ENCODE measurements around the gene LRRC4. TPM values are rescaled to one million over a fixed set of nuclear protein-coding genes. Genes with fewer than 3 reads are reported as not detected.
A peak's percentile ranks its signal among the peaks of the same experiment; 100 is the strongest.

The LRRC4 gene
- total and polyA plus RNA-seq, 2 donors (not counting 3 experiments of a cell fraction or from before 2014, with no cell fraction given), result 3.8 to 4.2 TPM

GRCh38 chr7:128045766-128046165 is 14.5 kb upstream of the LRRC4 start:
- FAIRE-seq, result no peak
- Histone ChIP-seq H3K79me2 (ENCODE audit: control insufficient read depth, insufficient read depth, low read length) (peaks cover 4% of the 10 kb centered on the region), H3K9me1 (replicated peaks; ENCODE audit: control insufficient read depth, extremely low read depth, insufficient read depth, low read length) (no peaks in the 10 kb centered on the region), H3K4me1 (ENCODE audit: control insufficient read depth, extremely low read depth, insufficient read depth, low read length) (peaks cover 23% of the 10 kb centered on the region), H3K9ac (replicated peaks; ENCODE audit: extremely low read depth, insufficient read depth, low read length) (no peak overlapping the region), H3K4me2 (ENCODE audit: insufficient read depth, low read length) (no peak overlapping the region), H3K27me3 (ENCODE audit: control insufficient read depth in 2 of 2, insufficient read depth in 2 of 2, low read length in 2 of 2) (no peaks in the 10 kb centered on the region), H4K20me1 (replicated peaks; ENCODE audit: control insufficient read depth, extremely low read depth, insufficient read depth, low read length) (peaks cover 4% of the 10 kb centered on the region), H3K4me3 (replicated peaks in 1 of 3; ENCODE audit: insufficient read depth in 1 of 3, low read depth in 1 of 3, low read length in 3 of 3) (no peak overlapping the region), H3K9me3 (replicated peaks; ENCODE audit: control insufficient read depth, insufficient read depth, low read length) (no peaks in the 10 kb centered on the region), H2AFZ (ENCODE audit: low read depth, low read length) (no peak overlapping the region), H3K36me3 (ENCODE audit: control insufficient read depth in 2 of 2, extremely low read depth in 1 of 2, insufficient read depth in 2 of 2, low read length in 2 of 2) (peaks cover 0 to 3% of the 10 kb centered on the region in 2 experiments), H3K27ac (ENCODE audit: insufficient read depth, low read depth, low read length) (no peak overlapping the region)
- no TSS peak for BruUV-seq (replicated peaks)
- ChIA-PET POLR2A (no interaction called here), CTCF (interaction anchor here (1.4 to 2.1 kb wide), 2 partner anchors 9 to 10 kb away, joined by 3 to 8 read pairs; no protein-coding TSS in a partner anchor)
- TF ChIP-seq, protein P1, sequence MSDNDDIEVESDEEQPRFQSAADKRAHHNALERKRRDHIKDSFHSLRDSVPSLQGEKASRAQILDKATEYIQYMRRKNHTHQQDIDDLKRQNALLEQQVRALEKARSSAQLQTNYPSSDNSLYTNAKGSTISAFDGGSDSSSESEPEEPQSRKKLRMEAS (IDR thresholded peaks at IDR 0.05; ENCODE audit: insufficient read depth, insufficient read length), result no peak
- no peak for TF ChIP-seq POLR2AphosphoS5 (IDR thresholded peaks at IDR 0.05; ENCODE audit: insufficient read depth, low read depth, low read length)
- peak; percentile 33 for TF ChIP-seq FOS (IDR thresholded peaks at IDR 0.05; ENCODE audit: borderline replicate concordance, insufficient read depth, low read length)
- no peak for TF ChIP-seq POLR2A (IDR thresholded peaks at IDR 0.05; ENCODE audit: low read depth, low read length)
- intact Hi-C loops (cut with micrococcal nuclease), result no loop called here
- dilution Hi-C loops (cut with MboI; ENCODE audit: extremely low pct_ligation_motif_present, low sequenced_read_pairs), result no loop called here
- DNase-seq (ENCODE audit: low read depth, low spot score), result no peak

- H3K4me2 ChIP-seq (ENCODE audit: insufficient read depth, low read length), result no peak overlapping the region
- H4K20me1 ChIP-seq (replicated peaks; ENCODE audit: control insufficient read depth, extremely low read depth, insufficient read depth, low read length), result peaks cover 7% of the 10 kb centered on the region
- no peak for DNase-seq (ENCODE audit: low read depth, low spot score)
- H3K9ac ChIP-seq (replicated peaks; ENCODE audit: extremely low read depth, insufficient read depth, low read length), result no peak overlapping the region
- peaks cover 25% of the 10 kb centered on the region for H3K4me1 ChIP-seq (ENCODE audit: control insufficient read depth, extremely low read depth, insufficient read depth, low read length)
- intact Hi-C loops (cut with micrococcal nuclease), result no loop called here
- peaks cover 0 to 3% of the 10 kb centered on the region in 2 experiments for H3K36me3 ChIP-seq (ENCODE audit: control insufficient read depth in 2 of 2, extremely low read depth in 1 of 2, insufficient read depth in 2 of 2, low read length in 2 of 2)
- no peaks in the 10 kb centered on the region for H3K9me1 ChIP-seq (replicated peaks; ENCODE audit: control insufficient read depth, extremely low read depth, insufficient read depth, low read length)
- no peak for TF ChIP-seq POLR2A (IDR thresholded peaks at IDR 0.05; ENCODE audit: low read depth, low read length)
- TF ChIP-seq FOS (IDR thresholded peaks at IDR 0.05; ENCODE audit: borderline replicate concordance, insufficient read depth, low read length), result no peak
- TF ChIP-seq EZH2 (IDR thresholded peaks at IDR 0.05; ENCODE audit: borderline replicate concordance, low read depth, low read length, severe bottlenecking), result no peak
- no peak for TF ChIP-seq MYC (IDR thresholded peaks at IDR 0.05; ENCODE audit: low read depth, low read length)
- no peak for TF ChIP-seq POLR2AphosphoS5 (IDR thresholded peaks at IDR 0.05; ENCODE audit: insufficient read depth, low read depth, low read length)
- TF ChIP-seq, protein P1 (IDR thresholded peaks at IDR 0.05; ENCODE audit: insufficient read depth, insufficient read length), result no peak
- no peak for TF ChIP-seq GATA2 (IDR thresholded peaks at IDR 0.05; ENCODE audit: insufficient read depth, insufficient read length, low read depth, low read length)
- no peak overlapping the region for H2AFZ ChIP-seq (ENCODE audit: low read depth, low read length)
- dilution Hi-C loops (cut with MboI; ENCODE audit: extremely low pct_ligation_motif_present, low sequenced_read_pairs), result no loop called here
- H3K27ac ChIP-seq (ENCODE audit: insufficient read depth, low read depth, low read length), result no peak overlapping the region
- H3K4me3 ChIP-seq (replicated peaks in 1 of 3; ENCODE audit: insufficient read depth in 1 of 3, low read depth in 1 of 3, low read length in 3 of 3), result no peak overlapping the region
- CTCF ChIA-PET, result interaction anchor here (1.4 to 2.1 kb wide), 3 partner anchors 10 to 165 kb away, joined by 3 to 8 read pairs (median 4); no protein-coding TSS in a partner anchor
- FAIRE-seq, result no peak
- POLR2A ChIA-PET, result no interaction called here
- H3K27me3 ChIP-seq (ENCODE audit: control insufficient read depth in 2 of 2, insufficient read depth in 2 of 2, low read length in 2 of 2), result no peaks in the 10 kb centered on the region
- no TSS peak for BruUV-seq (replicated peaks)
- H3K9me3 ChIP-seq (replicated peaks; ENCODE audit: control insufficient read depth, insufficient read depth, low read length), result no peaks in the 10 kb centered on the region
- peaks cover 4% of the 10 kb centered on the region for H3K79me2 ChIP-seq (ENCODE audit: control insufficient read depth, insufficient read depth, low read length)
These were observed 13.9 kb upstream of the LRRC4 start for GRCh38 chr7:128045158-128045557.
